Upper lobe of left lung (tissue), 6 donors: ENCODE data around the gene BCL3. TPM values are rescaled to one million over a fixed set of nuclear protein-coding genes. Genes with fewer than 3 reads are reported as not detected.

Experiments used
- ATAC-seq, 2 donors: fragments of 200-7000 bp; cut with Tn5 transposase; one replicate each; pipeline ENCODE4 v1.9.1; 2022; ENCODE audit warnings: mild to moderate bottlenecking in 2 of 2, moderate library complexity in 2 of 2; ENCODE audit not compliant: low FRiP score in 2 of 2
- DNase-seq, 2 donors: peaks; one replicate each; pipeline ENCODE4 v3.0.0-alpha.2; 2019 to 2020
- H3K27ac ChIP-seq, 4 donors: fragments of 200-600 bp; sonication (generic); one replicate each; pipeline ENCODE4 v1.5.1; 2016 to 2019
- H3K27me3 ChIP-seq, 4 donors: fragments of 200-600 bp; sonication (generic); one replicate each; pipeline ENCODE4 v1.5.1; 2017 to 2019
- H3K36me3 ChIP-seq, 4 donors: fragments of 200-600 bp; sonication (generic); one replicate each; pipeline ENCODE4 v1.5.1; 2016 to 2019
- H3K4me1 ChIP-seq, 4 donors: fragments of 200-600 bp; sonication (generic); one replicate each; pipeline ENCODE4 v1.5.1; 2018 to 2019
- H3K4me3 ChIP-seq, 4 donors: fragments of 200-600 bp; sonication (generic); one replicate each; pipeline ENCODE4 v1.5.1; 2017 to 2019; ENCODE audit warnings: mild to moderate bottlenecking in 2 of 4, moderate library complexity in 1 of 4
- H3K9me3 ChIP-seq, 4 donors: fragments of 200-600 bp; sonication (generic); one replicate each; pipeline ENCODE4 v1.5.1; 2018 to 2019
- CTCF ChIP-seq, 6 experiments: fragments of 450-650 bp in 4 of 6; fragments of 200-600 bp in 2 of 6; sonication (generic) in 2 of 6; IDR thresholded peaks; one replicate each; pipeline ENCODE4 v1.5.1; 2016 to 2019; ENCODE audit warnings: antibody characterized with exemption in 6 of 6
- EP300 ChIP-seq, 4 donors: sonication (generic); formaldehyde crosslinking; IDR thresholded peaks; one replicate each; pipeline ENCODE4 v1.5.1; 2017; ENCODE audit warnings: antibody characterized with exemption in 4 of 4, control low read depth in 2 of 4
- POLR2A ChIP-seq, 4 donors: fragments of 450-650 bp; IDR thresholded peaks; one replicate each; pipeline ENCODE4 v1.5.1; 2016 to 2017; ENCODE audit warnings: antibody characterized with exemption in 4 of 4, mild to moderate bottlenecking in 2 of 4
- POLR2AphosphoS5 ChIP-seq, 2 donors: sonication (generic); formaldehyde crosslinking; IDR thresholded peaks; one replicate each; pipeline ENCODE4 v1.5.1; 2017; ENCODE audit warnings: antibody characterized with exemption in 2 of 2
- WGBS, 2 donors: methylation state at CpG; one replicate each; pipeline ENCODE4 v1.1.5; 2017 to 2018; 5-methylcytosine and 5-hydroxymethylcytosine counted together
- total RNA-seq, 6 donors: library from RNA; depleted of rRNA in 4 of 6; stranded (reverse); fragments of >200 nt in 4 of 6; gene quantifications; one replicate each; pipeline versions ENCODE4 v1.1.0 to v1.2.1, GENCODE V29; 2016 to 2021
- donor health status: DM: no; HTN: no; CAD: no; lungs with moderate emphysema.
- donor health status: DM: no; HTN: yes; CAD: no; lungs with severe emphysema.

BCL3 gene
- total RNA-seq, 6 donors from 2014 or later: 31.1 to 114 (median 71.6) TPM

GRCh38 chr19:44732235-44733014, 16.1 kb upstream of the BCL3 start:
- DNase-seq (no peak), ATAC-seq (no peak)
- no peak for TF ChIP-seq POLR2AphosphoS5 (IDR thresholded peaks at IDR 0.05)
- TF ChIP-seq CTCF (IDR thresholded peaks at IDR 0.05): no peak
- no peak for TF ChIP-seq EP300 (IDR thresholded peaks at IDR 0.05)
- no peak for TF ChIP-seq POLR2A (IDR thresholded peaks at IDR 0.05)
- H3K9me3 ChIP-seq: no peaks in the 10 kb centered on the region
- no peak overlapping the region for H3K27ac ChIP-seq
- no peaks in the 10 kb centered on the region for H3K36me3 ChIP-seq
- no peak overlapping the region for H3K4me3 ChIP-seq
- no peaks in the 10 kb centered on the region for H3K27me3 ChIP-seq
- peaks cover 0 to 4% (median 0%) of the 10 kb centered on the region in 4 donors for H3K4me1 ChIP-seq
- 68 to 75% methylated on average over 11 of the region's 11 CpGs for WGBS, 2 donors

- Histone ChIP-seq H3K27ac (no peak overlapping the region), H3K27me3 (no peaks in the 10 kb centered on the region), H3K4me1 (peaks cover 11 to 22% (median 12%) of the 10 kb centered on the region in 4 donors), H3K4me3 (no peak overlapping the region), H3K36me3 (no peaks in the 10 kb centered on the region), H3K9me3 (no peaks in the 10 kb centered on the region)
- TF ChIP-seq POLR2A (IDR thresholded peaks at IDR 0.05) (no peak), EP300 (IDR thresholded peaks at IDR 0.05) (no peak), POLR2AphosphoS5 (IDR thresholded peaks at IDR 0.05) (no peak), CTCF (IDR thresholded peaks at IDR 0.05) (no peak)
- ATAC-seq (no peak), DNase-seq (no peak)
- 71 to 77% methylated on average over 1 of the region's 1 CpG for WGBS, 2 donors
Observed at GRCh38 chr19:44734357-44734756, 14.2 kb upstream of the BCL3 start.

GRCh38 chr19:44735011-44735410, 13.5 kb upstream of the BCL3 start:
- Histone ChIP-seq H3K4me3 (no peak overlapping the region), H3K9me3 (no peaks in the 10 kb centered on the region), H3K27ac (no peak overlapping the region), H3K4me1 (peaks cover 11 to 26% (median 13%) of the 10 kb centered on the region in 4 donors), H3K27me3 (no peaks in the 10 kb centered on the region), H3K36me3 (no peaks in the 10 kb centered on the region)
- ATAC-seq: no peak
- TF ChIP-seq CTCF (IDR thresholded peaks at IDR 0.05): no peak
- TF ChIP-seq EP300 (IDR thresholded peaks at IDR 0.05): no peak
- no peak for TF ChIP-seq POLR2AphosphoS5 (IDR thresholded peaks at IDR 0.05)
- TF ChIP-seq POLR2A (IDR thresholded peaks at IDR 0.05): no peak
- WGBS, 2 donors: 77 to 82% methylated on average over 5 of the region's 5 CpGs
- no peak for DNase-seq

- H3K36me3 ChIP-seq: no peaks in the 10 kb centered on the region
Observed at GRCh38 chr19:44737238-44738071, 11.1 kb upstream of the BCL3 start.

More at GRCh38 chr19:44737238-44738071, 11.1 kb upstream of the BCL3 start:
- H3K4me3 ChIP-seq: no peak overlapping the region
- ATAC-seq (no peak), DNase-seq (no peak)
- peak overlapping the region in 2 of 4 donors; percentile 17 to 49 for H3K27ac ChIP-seq
- TF ChIP-seq CTCF (IDR thresholded peaks at IDR 0.05): no peak
- TF ChIP-seq POLR2A (IDR thresholded peaks at IDR 0.05): no peak
- TF ChIP-seq EP300 (IDR thresholded peaks at IDR 0.05): no peak
- no peak for TF ChIP-seq POLR2AphosphoS5 (IDR thresholded peaks at IDR 0.05)
- WGBS, 2 donors: 69 to 71% methylated on average over 13 of the region's 13 CpGs
- no peaks in the 10 kb centered on the region for H3K27me3 ChIP-seq
- no peaks in the 10 kb centered on the region for H3K9me3 ChIP-seq
- H3K4me1 ChIP-seq: peaks cover 32 to 51% (median 33%) of the 10 kb centered on the region in 4 donors
